B cell (primary cell): ENCODE data around the gene ADGRV1.

Source experiments
- EZH2 ChIP-seq: IDR thresholded peaks from 2 replicates; pipeline ENCODE4 v1.6.1; 2012; ENCODE audit warnings: borderline replicate concordance, low read depth, mild to moderate bottlenecking, moderate library complexity, low read length; ENCODE audit not compliant: insufficient read depth, poor library complexity, severe bottlenecking
- TF ChIP-seq, protein P1 (sequence below): fragments of 200-600 bp; IDR thresholded peaks from one replicate; pipeline ENCODE4 v1.8.0; 2022; ENCODE audit warnings: antibody characterized with exemption, mild to moderate bottlenecking

DNA sequence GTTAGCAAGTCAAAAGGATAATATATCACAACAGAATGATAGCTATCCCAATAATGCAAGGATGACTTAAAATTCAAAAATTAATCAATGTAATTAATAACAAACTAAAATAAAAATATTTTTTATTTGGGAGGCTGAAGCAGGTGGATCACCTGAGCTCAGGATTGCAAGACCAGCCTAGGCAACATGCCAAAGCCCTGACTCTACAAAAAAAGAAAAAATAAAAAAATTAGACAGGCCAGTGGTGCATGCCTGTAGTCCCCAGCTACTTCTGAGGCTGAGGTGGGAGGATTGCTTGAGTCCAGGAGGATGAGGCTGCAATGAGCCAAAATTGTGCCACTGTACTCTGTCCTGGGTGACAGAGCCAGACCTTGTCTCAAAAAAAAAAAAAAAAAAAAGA lies 399.3 kb downstream of the ADGRV1 start:
- TF ChIP-seq, protein P1, sequence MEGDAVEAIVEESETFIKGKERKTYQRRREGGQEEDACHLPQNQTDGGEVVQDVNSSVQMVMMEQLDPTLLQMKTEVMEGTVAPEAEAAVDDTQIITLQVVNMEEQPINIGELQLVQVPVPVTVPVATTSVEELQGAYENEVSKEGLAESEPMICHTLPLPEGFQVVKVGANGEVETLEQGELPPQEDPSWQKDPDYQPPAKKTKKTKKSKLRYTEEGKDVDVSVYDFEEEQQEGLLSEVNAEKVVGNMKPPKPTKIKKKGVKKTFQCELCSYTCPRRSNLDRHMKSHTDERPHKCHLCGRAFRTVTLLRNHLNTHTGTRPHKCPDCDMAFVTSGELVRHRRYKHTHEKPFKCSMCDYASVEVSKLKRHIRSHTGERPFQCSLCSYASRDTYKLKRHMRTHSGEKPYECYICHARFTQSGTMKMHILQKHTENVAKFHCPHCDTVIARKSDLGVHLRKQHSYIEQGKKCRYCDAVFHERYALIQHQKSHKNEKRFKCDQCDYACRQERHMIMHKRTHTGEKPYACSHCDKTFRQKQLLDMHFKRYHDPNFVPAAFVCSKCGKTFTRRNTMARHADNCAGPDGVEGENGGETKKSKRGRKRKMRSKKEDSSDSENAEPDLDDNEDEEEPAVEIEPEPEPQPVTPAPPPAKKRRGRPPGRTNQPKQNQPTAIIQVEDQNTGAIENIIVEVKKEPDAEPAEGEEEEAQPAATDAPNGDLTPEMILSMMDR, result no peak
- no peak for TF ChIP-seq EZH2
